GOT3 (cell line): ENCODE results near the gene CASP10.
"Not testable (repeated sequence)": the region's sequence is repeated elsewhere in the genome, so short reads cannot be mapped to it uniquely, and the experiment has no call there.

Source experiments
- DNase-seq: peaks from one replicate; lab custom pipeline; 2025; ENCODE audit warnings: mixed read lengths; lab: John Stamatoyannopoulos, UW

CASP10 gene, protein sequence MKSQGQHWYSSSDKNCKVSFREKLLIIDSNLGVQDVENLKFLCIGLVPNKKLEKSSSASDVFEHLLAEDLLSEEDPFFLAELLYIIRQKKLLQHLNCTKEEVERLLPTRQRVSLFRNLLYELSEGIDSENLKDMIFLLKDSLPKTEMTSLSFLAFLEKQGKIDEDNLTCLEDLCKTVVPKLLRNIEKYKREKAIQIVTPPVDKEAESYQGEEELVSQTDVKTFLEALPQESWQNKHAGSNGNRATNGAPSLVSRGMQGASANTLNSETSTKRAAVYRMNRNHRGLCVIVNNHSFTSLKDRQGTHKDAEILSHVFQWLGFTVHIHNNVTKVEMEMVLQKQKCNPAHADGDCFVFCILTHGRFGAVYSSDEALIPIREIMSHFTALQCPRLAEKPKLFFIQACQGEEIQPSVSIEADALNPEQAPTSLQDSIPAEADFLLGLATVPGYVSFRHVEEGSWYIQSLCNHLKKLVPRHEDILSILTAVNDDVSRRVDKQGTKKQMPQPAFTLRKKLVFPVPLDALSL

DNA sequence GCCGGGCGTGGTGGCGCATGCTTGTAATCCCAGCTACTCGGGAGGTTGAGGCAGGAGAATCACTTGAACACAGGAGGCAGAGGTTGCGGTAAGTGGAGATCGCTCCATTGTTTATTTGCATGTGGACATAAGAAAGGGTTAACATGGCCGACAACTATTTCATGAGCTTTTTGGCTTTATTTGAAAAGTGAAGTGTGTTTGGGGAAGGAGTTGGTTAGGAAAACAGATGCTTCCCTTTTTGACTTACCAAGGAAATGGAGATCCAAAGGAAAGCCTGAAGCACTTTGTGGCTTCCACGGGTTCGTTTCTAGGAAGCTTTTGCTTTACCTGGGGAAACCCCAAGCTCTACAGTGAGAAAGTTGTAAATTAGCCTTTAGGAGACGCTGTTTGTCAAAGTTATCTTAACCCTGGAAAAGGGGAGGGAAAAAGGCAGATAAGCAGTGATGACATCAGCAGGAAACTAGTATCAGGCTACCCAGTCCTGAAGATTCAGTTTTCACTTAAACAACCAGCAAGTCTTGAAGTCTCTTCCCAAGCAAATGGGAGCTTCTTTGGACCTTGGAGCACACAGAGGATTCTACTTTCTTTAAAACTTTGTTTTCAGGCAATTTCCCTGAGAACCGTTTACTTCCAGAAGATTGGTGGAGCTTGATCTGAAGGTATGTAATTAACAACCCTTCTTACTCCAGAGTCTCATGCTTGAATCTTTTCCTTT is at the start of gene CASP10:
TSS of gene CASP10 (plus strand) at position 492 of the 715 bp plus-strand sequence. CDS start 2,637 bp downstream, outside the sequence.
- no peak for DNase-seq

DNA sequence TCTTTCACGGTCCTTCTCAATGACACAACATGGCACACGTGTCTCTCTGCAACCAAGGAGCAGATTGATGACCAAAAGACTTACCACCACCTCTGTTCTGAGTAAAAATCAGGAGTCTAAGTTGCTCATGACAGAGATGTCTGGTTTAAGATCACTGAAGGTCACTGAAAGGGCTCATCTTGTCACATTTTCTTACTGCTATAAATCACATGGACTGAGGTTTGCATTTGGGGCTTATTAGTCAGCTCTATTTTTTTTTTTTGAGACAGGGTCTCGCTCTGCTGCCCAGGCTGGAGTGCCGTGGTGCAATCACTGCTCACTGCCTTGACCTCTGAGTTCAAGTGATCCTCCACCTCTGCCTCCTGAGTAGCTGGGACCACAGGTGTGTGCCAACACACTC is 47.6 kb upstream of the CASP10 start:
- DNase-seq = no peak

DNA sequence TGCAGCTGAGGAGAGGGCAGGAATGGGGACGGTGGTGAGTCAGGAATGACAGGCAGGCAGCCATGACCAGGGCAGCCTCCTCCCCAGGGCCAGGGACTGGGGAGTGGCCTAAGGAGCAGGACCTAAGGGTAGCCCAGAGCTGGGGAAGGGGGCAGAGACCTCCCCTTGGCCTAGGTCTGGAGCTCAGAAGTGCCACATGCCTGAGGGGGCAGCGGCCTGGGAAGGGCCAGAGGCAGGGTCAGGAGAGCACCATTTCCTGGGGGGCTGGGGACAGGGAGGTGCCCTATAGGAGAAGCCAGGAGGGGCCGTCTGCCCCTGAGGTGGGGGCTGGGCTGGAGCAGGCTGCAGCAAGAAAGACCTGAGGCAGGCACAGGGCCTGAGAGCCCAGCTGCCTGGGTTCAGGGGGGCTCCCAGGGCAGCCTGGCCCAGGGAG is 46.0 kb upstream of the CASP10 start:
- DNase-seq = no peak

DNA sequence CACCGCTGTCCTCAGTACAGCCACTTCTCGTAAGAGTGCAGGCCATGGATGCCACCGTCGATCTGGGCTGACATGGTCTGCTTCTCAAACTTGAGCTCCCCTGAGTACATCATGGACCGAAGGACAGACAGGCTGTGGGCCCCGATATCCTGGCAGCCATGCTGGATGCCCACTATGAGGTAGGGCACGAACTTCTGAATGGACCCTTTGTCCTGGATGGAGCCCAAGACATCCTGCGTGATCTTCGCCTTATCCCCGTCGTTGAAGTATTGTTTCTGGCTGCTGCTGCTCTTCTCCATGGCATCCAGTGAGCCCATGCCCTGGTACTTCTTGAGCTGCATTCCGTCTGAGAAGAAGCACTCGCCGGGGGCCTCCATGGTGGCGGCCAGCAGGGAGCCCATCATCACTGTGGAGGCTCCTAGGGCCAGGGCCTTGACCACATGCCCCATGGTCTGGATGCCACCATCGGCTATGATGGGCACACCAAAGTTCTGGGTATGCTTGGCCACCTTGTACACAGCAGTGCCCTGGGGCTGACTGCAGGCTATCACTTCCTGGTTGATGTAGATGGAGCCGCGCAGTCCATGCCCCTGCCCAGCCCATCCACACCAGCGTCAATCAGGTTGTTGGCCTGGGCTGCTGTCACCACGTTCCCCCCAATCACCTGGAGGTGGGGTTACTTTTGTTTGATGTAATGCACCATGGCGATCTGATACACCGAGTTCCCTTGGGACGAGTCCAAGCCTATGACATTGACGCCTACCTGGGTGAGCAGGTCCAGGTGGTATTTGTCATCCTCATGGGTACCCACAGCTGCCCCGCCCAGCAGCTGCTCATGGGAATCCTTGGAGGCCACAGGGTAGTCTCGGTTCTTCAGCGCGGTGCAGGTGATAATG is 45.2 kb upstream of the CASP10 start:
- no peak for DNase-seq

DNA sequence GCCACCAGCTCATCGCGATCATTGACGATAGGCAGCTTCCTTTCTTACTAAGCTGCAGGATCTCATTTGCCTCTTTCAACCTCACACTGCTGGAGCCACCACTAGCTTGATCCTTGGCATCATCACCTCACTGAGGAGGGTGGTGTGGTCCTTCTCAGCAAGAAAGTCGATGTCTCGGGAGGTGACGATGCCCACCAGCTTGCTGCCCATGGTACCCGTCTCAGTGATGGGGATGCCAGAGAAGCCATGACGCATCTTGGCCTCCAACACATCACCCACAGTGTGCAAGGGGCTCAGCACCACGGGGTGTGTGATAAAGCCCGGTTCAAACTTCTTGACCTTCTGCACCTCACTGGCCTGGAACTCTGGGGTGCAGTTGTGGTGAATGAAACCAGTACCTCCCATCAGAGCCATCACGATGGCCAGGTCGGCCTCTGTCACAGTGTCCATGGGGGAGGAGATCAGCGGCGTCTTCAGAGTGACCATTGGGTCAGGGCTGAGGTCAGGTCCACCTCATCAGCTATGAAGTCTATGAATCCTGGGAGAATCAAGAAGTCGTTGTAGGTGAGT is 44.5 kb upstream of the CASP10 start:
- no peak for DNase-seq

DNA sequence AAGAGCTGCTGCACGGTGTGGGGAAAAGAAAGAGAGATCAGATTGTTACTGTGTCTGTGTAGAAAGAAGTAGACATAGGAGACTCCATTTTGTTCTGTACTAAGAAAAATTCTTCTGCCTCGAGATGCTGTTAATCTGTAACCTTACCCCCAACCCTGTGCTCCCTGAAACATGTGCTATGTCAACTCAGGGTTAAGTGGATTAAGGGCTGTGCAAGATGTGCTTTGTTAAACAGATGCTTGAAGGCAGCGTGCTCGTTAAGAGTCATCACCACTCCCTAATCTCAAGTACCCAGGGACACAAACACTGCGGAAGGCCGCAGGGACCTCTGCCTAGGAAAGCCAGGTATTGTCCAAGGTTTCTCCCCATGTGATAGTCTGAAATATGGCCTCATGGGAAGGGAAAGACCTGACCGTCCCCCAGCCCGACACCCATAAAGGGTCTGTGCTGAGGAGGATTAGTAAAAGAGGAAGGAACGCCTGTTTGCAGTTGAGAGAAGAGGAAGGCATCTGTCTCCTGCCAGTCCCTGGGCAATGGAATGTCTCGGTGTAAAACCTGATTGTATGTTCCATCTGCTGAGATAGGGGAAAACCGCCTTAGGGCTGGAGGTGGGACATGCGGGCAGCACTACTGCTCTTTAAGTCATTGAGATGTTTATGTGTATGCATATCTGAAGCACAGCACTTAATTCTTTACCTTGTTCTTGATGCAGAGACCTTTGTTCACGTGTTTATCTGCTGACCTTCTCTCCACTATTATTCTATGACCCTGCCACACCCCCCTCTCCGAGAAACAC is 43.8 kb upstream of the CASP10 start:
- not testable (repeated sequence) for DNase-seq

DNA sequence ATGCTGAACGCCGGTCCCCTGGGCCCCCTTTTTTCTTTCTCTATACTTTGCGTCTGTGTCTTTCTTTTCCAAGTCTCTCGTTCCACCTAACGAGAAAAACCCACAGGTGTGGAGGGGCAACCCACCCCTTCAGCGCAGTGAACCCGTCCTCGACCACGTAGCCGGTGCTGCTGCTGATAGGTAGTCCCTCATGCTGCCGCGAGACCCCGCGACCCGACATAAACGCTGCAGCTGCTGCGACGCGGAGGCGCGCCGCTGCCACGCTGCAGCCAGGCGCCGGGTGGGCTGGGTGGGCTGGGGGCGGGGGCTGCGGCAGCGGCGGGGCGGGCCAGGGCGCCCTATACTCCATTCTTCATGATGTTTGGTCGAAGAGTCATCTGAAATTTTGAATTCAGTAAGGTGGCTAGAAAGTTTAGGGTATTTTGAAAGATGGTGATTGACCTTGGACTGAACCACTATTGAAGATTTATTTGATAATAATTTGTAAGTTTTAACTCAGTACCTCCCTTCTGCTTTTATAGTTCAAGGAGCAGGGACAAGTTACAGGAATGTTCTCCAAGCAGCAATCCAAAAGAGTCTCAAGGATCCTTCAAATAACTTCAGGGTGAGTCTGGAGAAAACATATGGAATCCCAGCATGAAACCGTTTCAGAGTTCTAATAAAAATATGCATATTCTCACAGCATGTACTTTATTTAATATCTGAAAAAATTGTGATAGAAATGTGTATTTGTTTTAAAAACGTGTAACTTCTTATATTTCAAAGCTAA is 42.9 kb upstream of the CASP10 start:
- DNase-seq = no peak

DNA sequence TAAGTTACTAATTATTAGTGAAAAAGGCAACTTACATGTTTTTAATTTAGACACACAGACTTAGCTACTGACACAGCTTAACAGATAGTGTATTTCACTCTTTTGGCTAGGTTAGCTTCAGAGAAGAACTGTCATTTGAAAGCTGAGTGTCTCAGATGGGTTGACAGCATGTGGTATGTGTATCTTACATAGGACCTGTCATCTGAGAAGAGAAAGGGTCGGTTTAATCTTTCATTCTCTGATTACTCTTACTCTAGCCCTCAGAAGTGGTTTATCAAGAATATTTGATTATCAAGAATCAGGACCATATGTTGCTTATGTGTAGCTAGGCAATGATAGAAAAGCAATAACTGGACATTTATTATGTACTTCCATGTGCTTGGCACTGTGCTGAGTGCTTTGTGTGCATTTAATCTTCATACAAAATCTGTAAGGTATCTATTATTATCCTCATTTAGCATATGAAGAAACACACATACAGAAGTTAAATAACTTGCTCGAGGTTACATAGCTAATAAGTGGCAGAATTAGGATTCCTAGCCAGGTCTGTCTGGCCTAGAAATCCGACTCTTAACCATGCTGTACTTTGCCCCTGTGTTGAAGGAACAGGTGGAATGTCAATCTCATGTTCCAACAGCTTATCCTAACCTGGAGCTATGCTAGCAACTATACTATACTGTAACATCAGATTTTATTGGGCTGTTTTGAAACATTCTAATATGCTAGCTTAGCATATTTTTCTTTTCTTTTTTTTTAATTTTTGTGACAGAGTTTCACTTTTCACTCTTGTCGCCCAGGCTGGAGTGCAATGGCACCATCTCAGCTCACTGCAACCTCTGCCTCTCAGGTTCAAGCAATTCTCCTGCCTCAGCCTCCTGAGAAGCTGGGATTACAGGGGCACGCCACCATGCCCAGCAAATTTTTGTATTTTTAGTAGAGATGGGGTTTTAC is 38.6 kb upstream of the CASP10 start:
- DNase-seq = no peak

DNA sequence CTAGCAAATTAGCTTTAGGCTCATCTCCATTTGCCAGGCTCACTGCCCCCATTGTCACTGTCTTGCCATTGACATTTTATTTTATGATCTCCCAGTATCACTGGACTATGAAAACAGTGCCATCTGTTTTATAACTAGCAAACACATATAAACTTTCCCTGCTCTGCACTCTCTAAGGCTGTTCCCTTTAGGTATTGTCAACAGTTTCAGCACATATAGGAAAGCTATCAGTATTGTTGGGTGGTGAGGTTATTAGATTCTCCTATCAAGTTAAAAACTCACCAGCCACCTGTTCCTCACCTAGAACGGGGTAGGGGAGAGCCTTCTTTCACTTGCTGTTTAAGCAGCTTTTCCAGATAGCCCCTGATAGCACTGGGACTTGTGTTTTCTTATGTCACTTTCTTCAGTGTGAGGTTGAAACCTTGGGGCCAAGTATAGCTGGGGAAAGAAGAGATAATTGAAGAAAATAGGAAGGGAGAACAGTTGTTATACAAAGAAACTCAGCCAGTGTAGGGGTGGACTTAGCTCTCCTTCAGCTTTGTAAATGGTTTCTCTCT is 34.4 kb upstream of the CASP10 start:
- DNase-seq = no peak

DNA sequence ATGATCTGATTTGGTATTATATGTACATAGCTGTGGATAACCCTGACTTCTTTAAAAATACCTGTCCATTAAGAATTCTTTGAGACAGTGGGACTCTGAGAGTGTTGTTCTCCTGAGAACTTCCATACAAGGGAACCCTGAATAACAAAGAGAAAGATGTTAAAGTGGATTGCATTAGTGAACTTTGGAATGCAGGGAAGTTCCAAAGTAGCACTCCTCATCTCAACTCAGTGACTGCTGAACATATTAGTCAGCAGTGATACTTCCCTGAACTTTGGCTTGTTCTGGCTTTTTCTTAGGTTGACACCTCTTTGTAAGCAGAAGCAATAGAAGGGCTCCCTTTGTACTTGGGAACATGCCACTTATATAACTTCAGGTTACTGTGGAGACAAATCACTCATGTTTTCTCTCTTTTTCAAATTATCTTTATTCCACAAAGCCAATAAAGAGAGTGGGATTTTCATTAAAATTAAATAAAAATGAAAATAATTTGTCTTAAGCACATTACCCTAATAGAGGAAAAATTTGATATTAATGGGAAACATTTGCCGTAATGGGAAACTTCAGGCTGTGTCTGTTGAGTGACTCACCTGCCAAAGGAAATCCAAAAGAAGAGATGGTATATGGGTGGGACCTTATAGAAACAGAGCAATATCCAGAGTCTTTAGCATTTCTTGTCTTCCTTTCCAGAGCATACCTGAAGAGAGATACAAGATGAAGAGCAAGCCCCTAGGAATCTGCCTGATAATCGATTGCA is 33.7 kb upstream of the CASP10 start:
- no peak for DNase-seq

DNA sequence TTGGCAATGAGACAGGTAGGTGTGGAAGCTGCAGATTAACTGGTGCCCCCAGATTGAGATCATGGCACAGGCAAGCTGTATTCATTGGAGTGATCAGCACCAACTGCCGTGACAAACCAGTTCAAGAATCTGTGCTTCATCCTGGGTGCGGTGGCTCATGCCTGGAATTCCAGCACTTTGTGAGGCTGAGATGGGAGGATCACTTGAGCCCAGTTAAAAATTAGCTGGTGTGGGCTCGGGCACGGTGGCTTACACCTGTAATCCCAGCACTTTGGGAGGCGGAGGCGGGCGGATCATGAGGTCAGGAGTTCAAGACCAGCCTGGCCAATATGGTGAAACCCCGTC is 33.1 kb upstream of the CASP10 start:
- DNase-seq = not testable (repeated sequence)

DNA sequence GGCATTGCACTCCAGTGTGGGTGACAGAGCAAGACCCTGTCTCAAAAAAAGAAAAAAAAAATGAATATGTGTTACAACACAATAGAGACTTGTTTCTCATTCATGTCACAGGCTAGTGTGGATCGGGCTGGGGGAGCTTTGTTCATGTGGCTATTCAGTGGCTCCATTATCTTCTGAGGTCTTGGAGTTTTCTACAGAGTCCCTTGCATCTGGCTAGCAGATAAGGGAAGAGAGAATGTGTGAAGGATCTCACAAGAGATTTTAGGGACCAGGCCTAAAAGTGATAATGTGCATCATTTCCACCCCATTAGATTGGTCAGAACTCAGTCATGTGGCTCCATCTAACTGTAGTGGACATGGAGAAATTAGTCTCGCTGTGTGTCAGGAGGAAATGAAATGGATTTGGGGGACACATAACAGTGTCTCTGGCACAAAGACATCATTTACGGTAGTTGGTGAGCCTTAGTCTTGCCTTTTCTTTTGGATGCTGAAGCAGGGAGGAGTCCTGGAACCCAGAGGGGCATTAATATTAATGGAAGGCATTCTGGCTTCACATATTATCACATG is 32.4 kb upstream of the CASP10 start:
- DNase-seq = no peak

DNA sequence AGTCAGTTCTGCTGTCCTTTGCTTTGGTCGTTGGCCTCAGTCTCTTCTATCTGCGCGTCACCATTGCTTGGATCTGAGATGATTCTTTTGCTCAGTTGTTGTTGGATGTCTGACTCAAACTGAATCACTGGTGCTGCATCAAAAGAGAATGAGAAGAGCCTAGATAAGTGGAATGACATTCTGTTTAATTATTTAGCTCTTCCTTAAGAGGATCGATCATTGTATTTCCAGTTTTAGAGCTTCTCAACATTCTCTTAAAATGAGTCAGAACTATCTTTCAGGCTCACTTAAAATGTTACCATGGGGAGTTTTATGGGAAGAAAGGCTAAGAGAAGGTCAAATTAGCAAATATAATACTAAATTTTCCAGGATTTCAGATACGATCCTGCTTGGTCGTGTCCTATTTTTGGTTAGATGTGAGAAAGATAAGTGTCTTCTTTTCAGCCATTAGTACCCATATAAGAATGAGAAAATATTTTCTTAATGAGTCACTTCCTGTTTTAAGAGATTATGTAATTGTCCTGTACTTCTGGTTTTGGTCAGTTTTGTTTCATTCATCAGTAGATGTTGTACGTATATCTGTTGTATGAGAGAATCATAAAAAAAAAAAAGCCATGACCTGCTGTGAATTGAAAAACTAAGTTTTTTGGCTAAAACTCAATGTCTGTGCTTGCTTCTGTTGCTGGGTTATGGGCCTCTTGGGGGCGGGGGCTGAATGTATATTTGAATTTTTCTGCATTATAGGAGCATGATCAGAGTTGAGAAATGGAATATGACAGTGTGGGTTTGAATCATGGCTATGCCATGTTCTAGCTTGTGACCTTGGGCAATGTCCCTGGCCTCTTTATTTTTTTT is 31.6 kb upstream of the CASP10 start:
- DNase-seq = no peak

DNA sequence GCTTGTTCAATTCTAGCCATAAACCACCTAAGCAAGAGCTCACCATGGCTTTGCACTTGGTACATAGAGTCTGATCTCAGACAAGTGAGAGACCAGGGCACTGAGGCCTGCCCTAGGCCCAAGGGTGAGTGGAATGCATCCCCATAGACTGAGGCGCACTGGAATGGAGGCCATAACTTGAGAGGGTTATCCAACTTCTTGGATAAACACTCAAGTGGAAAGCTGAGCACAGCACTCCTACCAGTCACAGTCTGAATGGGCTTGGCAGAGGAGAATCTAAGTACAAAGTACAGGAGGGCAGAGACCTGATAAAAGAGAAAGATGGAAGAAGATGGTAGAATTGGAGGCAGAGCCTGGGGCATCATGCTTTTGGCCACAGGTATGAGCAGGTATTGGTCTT is 30.4 kb upstream of the CASP10 start:
- no peak for DNase-seq

DNA sequence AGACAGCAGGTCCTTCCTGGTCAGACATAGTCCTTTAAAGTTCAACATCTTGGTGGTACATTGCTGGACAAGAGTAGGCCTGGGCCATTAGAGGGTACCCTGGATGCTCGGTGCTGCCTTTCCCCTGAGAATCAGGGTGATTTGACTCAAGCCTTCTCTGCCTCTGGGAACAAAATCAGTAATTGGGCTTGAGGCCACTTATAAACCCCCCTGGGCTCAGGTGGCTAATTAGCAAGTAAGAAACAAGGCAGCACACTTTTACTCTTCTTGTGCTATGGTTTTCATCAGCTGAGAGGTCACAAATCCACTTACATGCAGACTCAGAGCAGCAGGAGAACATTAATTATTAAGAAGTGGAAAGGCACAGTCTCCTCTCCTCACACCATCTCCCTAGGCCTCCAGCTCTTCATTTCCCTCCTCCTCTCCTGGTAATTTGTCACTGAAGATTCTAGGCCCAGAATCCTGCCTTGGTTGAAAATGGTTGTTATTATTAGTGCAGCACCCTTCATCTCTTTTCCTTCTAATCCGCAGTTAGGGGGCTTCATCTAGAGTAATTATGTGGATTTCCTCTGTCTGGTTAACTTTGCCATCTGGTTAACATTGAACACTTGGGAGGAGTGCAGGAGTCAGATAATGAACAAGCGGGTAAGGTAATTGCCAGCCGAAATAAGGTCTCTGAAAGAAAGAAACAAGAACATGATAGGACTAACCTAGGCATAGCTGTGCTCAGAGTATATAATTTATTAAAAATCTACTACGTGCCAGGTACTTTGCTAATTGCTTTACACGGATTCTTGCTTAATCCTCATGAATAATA is 29.7 kb upstream of the CASP10 start:
- no peak for DNase-seq
